ENCODE results near the gene SLC22A17. TPM values are rescaled to one million over a fixed set of nuclear protein-coding genes. Genes with fewer than 3 reads are reported as not detected.
A peak's percentile ranks its signal among the peaks of the same experiment; 100 is the strongest.
"Not testable (repeated sequence)": the region's sequence is repeated elsewhere in the genome, so short reads cannot be mapped to it uniquely, and the experiment has no call there.

SLC22A17 gene
- total RNA-seq, 1 donor from 2014 or later: 2.0 TPM

GRCh38 chr14:23339506-23340268, 13.0 kb downstream of the SLC22A17 start:
- no peak for ATAC-seq

- no peak for ATAC-seq
Observed at GRCh38 chr14:23335623-23336022, 17.1 kb downstream of the SLC22A17 start.

GRCh38 chr14:23327947-23328744, 24.5 kb downstream of the SLC22A17 start:
- peak; percentile 73 for ATAC-seq

GRCh38 chr14:23326491-23327332, 26.0 kb downstream of the SLC22A17 start:
- peak; percentile 19 for ATAC-seq

GRCh38 chr14:23325746-23326145, 26.9 kb downstream of the SLC22A17 start:
- ATAC-seq: not testable (repeated sequence)

- ATAC-seq: no peak
Observed at GRCh38 chr14:23324993-23325392, 27.7 kb downstream of the SLC22A17 start.

GRCh38 chr14:23324455-23324846, 28.2 kb downstream of the SLC22A17 start:
- ATAC-seq: no peak

- no peak for ATAC-seq
Observed at GRCh38 chr14:23323838-23324454, 28.7 kb downstream of the SLC22A17 start.

- no peak for ATAC-seq
Observed at GRCh38 chr14:23322568-23323517, 29.8 kb downstream of the SLC22A17 start.

- peak; percentile 15 for ATAC-seq
Observed at GRCh38 chr14:23321572-23322547, 30.8 kb downstream of the SLC22A17 start.

- peak; percentile 95 for ATAC-seq
Observed at GRCh38 chr14:23320584-23321571, 31.8 kb downstream of the SLC22A17 start, which contains the start of gene PABPN1. Gene PABPN1, plus strand, starts transcription at chr14:23321457. Its CDS starts 13 bp downstream, at chr14:23321470.

GRCh38 chr14:23319746-23320583, 32.7 kb downstream of the SLC22A17 start:
- ATAC-seq: no peak

GRCh38 chr14:23316300-23316699, 36.4 kb downstream of the SLC22A17 start:
- no peak for ATAC-seq

GRCh38 chr14:23310546-23310945, 42.1 kb downstream of the SLC22A17 start:
- ATAC-seq: no peak

GRCh38 chr14:23308721-23309445, 43.8 kb downstream of the SLC22A17 start:
- no peak for ATAC-seq

All from esophagus mucosa (tissue), 1 donor.